Activated T-cell treated with anti-CD3 and anti-CD28 coated beads, Interleukin-2, amount 50 U/mL, for 72 hours (primary cell): ENCODE results near the gene CEP44. TPM values are rescaled to one million over a fixed set of nuclear protein-coding genes. Genes with fewer than 3 reads are reported as not detected.
A peak's percentile ranks its signal among the peaks of the same experiment; 100 is the strongest.
"Not testable (repeated sequence)": the region's sequence is repeated elsewhere in the genome, so short reads cannot be mapped to it uniquely, and the experiment has no call there.

Experiments used
- ATAC-seq, 2 donors: fragments of 150-1000 bp; cut with Tn5 transposase; replicated peaks in 1 of 2; 2 replicates each; pipeline ENCODE4 v1.10.0; 2021; ENCODE audit warnings: moderate library complexity in 2 of 2, mild to moderate bottlenecking in 1 of 2
- DNase-seq, 2 donors: peaks; one replicate each; pipeline ENCODE4 v3.0.0; 2021 to 2022; ENCODE audit warnings: mixed read lengths in 1 of 2
- H3K27ac Mint-ChIP-seq: one replicate; pipeline ENCODE4 v1.8.0; 2022; ENCODE audit warnings: mild to moderate bottlenecking, moderate library complexity, mixed read lengths
- H3K27me3 Mint-ChIP-seq: one replicate; pipeline ENCODE4 v1.8.0; 2022; ENCODE audit warnings: low read depth, mixed read lengths
- H3K36me3 Mint-ChIP-seq, 2 donors: one replicate each; pipeline ENCODE4 v1.8.0; 2022; ENCODE audit warnings: mixed read lengths in 2 of 2, mild to moderate bottlenecking in 1 of 2; ENCODE audit not compliant: insufficient read depth in 2 of 2
- H3K4me1 Mint-ChIP-seq: one replicate; pipeline ENCODE4 v1.8.0; 2022; ENCODE audit warnings: low read depth, mixed read lengths
- H3K4me3 Mint-ChIP-seq, 2 donors: one replicate each; pipeline ENCODE4 v1.8.0; 2022; ENCODE audit warnings: mild to moderate bottlenecking in 2 of 2, mixed read lengths in 2 of 2, moderate library complexity in 2 of 2
- H3K9me3 Mint-ChIP-seq, 2 donors: one replicate each; pipeline ENCODE4 v1.8.0; 2022; ENCODE audit warnings: mixed read lengths in 2 of 2
- total RNA-seq, 2 donors: library from RNA; stranded (reverse); gene quantifications; one replicate each; pipeline ENCODE4 v1.2.3, GENCODE V29; 2022

Gene CEP44
- total RNA-seq, 2 donors from 2014 or later = 29.7 to 33.5 TPM

DNA sequence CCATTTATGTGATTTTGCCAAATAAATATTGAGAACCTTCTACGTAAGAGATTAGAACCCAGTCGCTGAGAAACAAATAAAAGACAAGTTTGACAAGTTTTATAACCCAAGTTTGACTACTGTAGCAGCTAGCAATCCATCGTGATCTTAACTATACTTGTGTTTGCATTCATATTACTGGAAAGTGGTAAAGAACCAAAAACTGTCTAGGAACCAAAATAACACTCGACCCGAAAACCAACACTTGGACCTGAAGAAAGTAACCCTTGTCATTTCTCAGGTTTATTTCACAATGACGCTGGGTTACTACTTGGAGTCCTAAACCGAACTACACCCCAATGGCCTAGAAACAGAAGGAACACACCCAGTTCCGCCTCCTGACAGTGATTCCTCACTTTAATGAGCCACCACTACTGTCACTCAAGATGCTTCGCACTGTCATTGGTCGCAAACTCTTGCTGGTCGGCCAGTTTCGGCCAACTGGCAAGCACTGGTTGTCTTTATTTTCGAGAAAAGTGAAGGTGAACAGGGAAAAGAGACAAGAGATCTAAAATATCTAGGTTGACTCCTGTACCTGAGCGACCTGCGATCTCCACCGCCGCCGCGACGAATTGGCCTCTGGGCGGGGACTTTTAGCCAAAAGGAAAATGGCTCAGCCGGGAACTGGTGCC lies 740 bp upstream of the CEP44 start:
- H3K4me1 Mint-ChIP-seq = peaks cover 72% of the 10 kb centered on the region
- ATAC-seq = peak; percentile 98
- DNase-seq = peak; percentile 75 to 82
- peaks cover 0 to 2% of the 10 kb centered on the region in 2 donors for H3K9me3 Mint-ChIP-seq
- H3K27me3 Mint-ChIP-seq = no peaks in the 10 kb centered on the region
- peaks cover 5 to 6% of the 10 kb centered on the region in 2 donors for H3K36me3 Mint-ChIP-seq
- peak overlapping the region; percentile 98 for H3K27ac Mint-ChIP-seq
- H3K4me3 Mint-ChIP-seq = peak overlapping the region; percentile 90 to 99

DNA sequence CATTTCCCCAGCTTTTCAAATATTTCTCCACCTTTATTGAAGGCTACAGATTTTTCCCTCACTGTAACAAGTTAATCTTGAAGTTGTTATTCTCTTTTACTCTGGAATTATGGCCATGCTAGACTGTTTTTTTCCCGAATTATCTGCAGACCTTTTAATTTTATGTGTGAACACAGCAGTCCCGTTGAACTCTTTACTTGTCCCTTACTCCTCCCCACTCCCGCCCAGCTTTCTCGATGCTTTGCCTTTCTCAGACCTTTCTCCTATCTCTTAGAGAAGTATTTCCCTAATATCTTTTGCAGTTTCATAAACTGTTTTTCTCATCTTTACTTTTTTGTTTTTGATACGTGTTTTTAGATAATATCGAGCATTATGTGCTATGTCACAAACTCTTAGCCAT lies 776 bp downstream of the CEP44 start:
- Mint-ChIP-seq H3K4me3 (peak overlapping the region; percentile 90 to 99), H3K36me3 (peaks cover 4 to 5% of the 10 kb centered on the region in 2 donors), H3K4me1 (peaks cover 57% of the 10 kb centered on the region), H3K27ac (peak overlapping the region; percentile 98), H3K27me3 (no peaks in the 10 kb centered on the region), H3K9me3 (no peaks in the 10 kb centered on the region)
- DNase-seq = no peak
- no peak for ATAC-seq

DNA sequence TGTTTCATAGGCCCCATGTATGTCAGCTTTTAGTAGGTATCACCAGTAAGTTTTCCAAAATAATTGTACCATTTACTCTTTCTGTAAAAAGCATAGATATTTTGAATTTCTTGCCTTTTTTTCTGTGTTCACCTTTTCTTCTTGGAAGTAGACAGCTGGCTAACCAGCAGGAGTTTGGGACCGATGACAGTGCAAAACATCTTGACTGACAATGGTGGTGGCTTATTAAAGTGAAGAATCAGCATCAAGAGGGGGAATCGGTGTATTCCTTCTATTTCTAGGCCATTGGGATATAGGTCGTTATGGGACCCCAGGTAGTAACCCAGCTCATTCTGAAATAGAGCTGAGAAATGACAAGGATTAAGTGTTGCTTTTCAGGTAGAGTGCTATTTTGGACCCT lies 3.2 kb downstream of the CEP44 start:
- Mint-ChIP-seq H3K4me3 (no peak overlapping the region), H3K27ac (no peak overlapping the region), H3K9me3 (peaks cover 0 to 4% of the 10 kb centered on the region in 2 donors), H3K36me3 (peaks cover 3 to 7% of the 10 kb centered on the region in 2 donors), H3K27me3 (no peaks in the 10 kb centered on the region), H3K4me1 (peaks cover 33% of the 10 kb centered on the region)
- ATAC-seq (no peak), DNase-seq (no peak)

DNA sequence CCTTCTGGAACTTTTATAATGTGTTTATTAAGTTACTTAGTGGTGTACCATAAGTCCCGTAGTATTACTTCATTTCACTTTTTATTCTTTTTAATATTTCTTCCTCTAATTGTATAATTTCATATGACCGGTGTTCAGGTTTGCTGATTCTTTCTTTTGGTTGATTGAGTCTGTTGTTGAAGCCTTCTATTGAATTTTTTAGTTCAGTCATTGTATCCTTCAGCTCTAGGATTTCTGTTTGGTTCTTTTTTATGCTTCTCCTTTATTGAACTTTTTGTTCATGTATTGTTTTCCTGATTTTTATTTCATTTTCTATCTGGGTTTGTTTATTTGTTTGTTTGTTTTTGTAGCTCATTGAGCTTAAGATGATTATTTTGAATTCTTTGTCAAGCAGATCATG lies 8.8 kb downstream of the CEP44 start:
- Mint-ChIP-seq H3K27ac (no peak overlapping the region), H3K4me1 (peaks cover 9% of the 10 kb centered on the region), H3K27me3 (no peaks in the 10 kb centered on the region), H3K9me3 (peaks cover 1 to 9% of the 10 kb centered on the region in 2 donors), H3K36me3 (peaks cover 16 to 17% of the 10 kb centered on the region in 2 donors), H3K4me3 (no peak overlapping the region)
- DNase-seq (no peak), ATAC-seq (no peak)

DNA sequence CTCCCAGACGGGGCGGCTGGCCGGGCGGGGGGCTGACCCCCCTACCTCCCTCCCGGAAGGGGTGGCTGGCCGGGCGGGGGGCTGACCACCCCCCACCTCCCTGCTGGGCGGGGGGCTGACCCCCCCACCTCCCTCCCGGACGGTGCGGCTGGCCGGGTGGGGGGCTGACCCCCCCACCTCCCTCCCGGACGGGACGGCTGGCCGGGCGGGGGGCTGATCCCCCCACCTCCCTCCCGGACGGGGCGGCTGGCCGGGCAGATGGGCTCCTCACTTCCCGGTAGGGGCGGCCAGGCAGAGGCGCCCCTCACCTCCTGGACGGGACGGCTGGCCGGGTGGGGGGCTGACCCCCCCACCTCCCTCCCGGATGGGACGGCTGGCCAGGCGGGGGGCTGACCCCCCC lies 10.9 kb downstream of the CEP44 start:
- ATAC-seq, DNase-seq, H3K9me3 Mint-ChIP-seq, H3K4me1 Mint-ChIP-seq, H3K4me3 Mint-ChIP-seq, H3K27me3 Mint-ChIP-seq, H3K27ac Mint-ChIP-seq: not testable (repeated sequence)
- peaks cover 16 to 23% of the 10 kb centered on the region in 2 donors for H3K36me3 Mint-ChIP-seq

DNA sequence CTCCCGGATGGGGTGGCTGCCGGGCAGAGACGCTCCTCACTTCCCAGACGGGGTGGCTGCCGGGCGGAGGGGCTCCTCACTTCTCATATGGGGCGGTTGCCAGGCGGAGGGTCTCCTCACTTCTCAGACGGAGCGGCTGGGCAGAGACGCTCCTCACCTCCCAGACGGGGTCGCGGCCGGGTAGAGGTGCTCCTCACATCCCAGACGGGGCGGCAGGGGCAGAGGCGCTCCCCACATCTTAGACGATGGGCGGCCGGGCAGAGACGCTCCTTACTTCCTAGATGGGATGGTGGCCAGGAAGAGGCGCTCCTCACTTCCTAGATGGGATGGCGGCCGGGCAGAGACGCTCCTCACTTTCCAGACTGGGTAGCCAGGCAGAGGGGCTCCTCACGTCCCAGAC lies 11.4 kb downstream of the CEP44 start:
- H3K27ac Mint-ChIP-seq, H3K27me3 Mint-ChIP-seq, H3K4me3 Mint-ChIP-seq, DNase-seq, ATAC-seq, H3K4me1 Mint-ChIP-seq, H3K9me3 Mint-ChIP-seq: not testable (repeated sequence)
- H3K36me3 Mint-ChIP-seq = peaks cover 16 to 28% of the 10 kb centered on the region in 2 donors

DNA sequence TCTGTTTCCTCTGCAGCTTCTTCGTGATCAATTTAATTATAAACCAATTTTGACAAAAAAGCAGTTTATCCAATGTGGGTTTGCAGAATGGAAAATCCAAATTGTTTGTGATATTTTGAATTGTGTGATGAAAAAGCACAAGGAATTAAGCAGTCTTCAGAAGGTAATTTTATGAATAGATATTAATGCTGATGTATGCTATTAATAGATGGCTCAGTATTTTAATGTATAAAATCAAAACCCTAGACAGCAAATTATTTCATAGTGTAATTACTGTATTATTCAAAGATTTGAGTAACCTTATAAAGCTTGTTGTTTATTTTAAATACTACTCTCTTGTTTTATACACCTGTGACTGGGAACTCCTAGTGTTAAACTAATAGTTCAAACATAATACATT lies 20.0 kb downstream of the CEP44 start:
- Mint-ChIP-seq H3K4me1 (no peaks in the 10 kb centered on the region), H3K9me3 (no peaks in the 10 kb centered on the region), H3K4me3 (no peak overlapping the region), H3K36me3 (peaks cover 3 to 26% of the 10 kb centered on the region in 2 donors), H3K27ac (no peak overlapping the region), H3K27me3 (no peaks in the 10 kb centered on the region)
- ATAC-seq (no peak), DNase-seq (no peak)

DNA sequence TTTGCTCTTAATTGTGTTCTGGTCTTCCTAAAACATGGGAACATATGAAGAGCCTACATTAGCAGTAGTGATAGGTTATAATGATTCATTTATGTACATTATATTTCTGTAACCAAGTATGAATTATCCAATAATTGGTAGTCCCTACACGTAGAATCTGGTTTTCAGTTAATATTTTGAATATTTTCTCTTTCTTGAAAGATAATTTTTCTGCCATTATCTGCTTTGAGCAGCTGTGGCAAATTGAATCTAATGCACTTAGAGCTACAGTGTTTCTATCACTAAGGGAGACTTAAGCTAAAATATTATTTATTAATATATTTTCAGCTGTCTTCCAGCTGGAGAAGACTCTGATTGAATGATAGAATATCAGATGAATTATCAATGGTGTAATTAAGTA lies 21.0 kb downstream of the CEP44 start:
- no peak for ATAC-seq
- H3K9me3 Mint-ChIP-seq = no peaks in the 10 kb centered on the region
- no peaks in the 10 kb centered on the region for H3K4me1 Mint-ChIP-seq
- no peaks in the 10 kb centered on the region for H3K27me3 Mint-ChIP-seq
- no peak overlapping the region for H3K27ac Mint-ChIP-seq
- DNase-seq = no peak
- peaks cover 3 to 22% of the 10 kb centered on the region in 2 donors for H3K36me3 Mint-ChIP-seq
- H3K4me3 Mint-ChIP-seq = no peak overlapping the region

DNA sequence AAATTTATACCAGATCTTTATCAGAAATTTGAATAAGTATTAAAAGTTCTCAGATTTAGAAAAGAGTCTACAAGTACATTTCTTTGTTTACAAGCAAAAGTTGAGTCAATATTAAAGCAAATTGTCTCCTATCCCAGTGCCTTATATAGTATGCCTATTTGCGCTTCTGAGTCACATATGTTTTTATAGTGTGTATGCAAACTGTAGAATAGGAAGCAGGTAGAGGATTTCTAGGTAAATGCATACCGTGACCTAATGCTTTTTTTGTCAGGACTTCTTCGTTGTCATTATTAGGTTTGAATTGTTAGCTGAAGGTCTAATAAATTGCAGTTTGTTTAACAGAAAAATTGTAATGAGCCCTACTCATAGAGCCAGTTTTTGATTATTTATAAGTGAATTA lies 22.2 kb downstream of the CEP44 start:
- Mint-ChIP-seq H3K27ac (no peak overlapping the region), H3K9me3 (no peaks in the 10 kb centered on the region), H3K27me3 (no peaks in the 10 kb centered on the region), H3K4me3 (no peak overlapping the region), H3K4me1 (no peaks in the 10 kb centered on the region), H3K36me3 (peaks cover 3 to 18% of the 10 kb centered on the region in 2 donors)
- DNase-seq (no peak), ATAC-seq (no peak)

DNA sequence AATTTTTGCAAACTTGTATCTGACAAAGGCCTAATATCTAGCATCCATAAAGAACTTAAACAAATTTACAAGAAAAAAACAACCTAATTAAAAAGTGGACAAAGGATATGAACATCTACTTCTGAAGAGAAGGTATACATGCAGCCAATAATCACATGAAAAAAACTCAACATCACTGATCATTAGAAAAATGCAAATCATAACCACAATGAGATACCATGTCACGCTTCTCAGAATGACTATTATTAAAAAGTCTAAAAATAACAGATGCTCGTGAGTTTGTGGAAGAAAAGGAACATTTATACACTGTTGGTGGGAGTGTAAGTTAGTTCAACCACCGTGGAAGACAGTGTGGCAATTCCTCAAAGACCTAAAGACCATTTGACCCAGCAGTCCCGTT lies 24.0 kb downstream of the CEP44 start:
- H3K4me1 Mint-ChIP-seq = no peaks in the 10 kb centered on the region
- H3K36me3 Mint-ChIP-seq = peaks cover 3 to 15% of the 10 kb centered on the region in 2 donors
- no peaks in the 10 kb centered on the region for H3K27me3 Mint-ChIP-seq
- H3K4me3 Mint-ChIP-seq = no peak overlapping the region
- no peak overlapping the region for H3K27ac Mint-ChIP-seq
- H3K9me3 Mint-ChIP-seq = no peaks in the 10 kb centered on the region
- ATAC-seq (no peak), DNase-seq (no peak)

DNA sequence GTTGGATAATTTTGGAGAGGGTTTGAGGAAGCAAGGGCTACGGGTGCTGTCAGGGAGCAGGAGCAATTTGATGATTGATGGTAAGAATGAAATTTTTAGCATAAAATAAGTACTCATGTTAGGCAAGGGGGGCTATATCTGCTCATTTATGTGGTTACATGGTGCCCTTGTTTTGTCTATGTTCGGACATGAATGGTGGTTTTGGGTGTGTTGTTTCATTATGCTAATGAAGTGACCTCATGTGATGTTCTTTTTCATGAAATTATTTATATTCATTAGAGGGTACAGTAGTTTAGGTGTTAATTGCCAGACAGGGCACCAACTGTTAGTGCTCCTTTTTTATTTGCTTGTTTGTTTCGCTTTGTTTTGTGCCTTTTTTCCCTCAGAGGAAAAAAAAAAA lies 29.3 kb downstream of the CEP44 start:
- no peak for ATAC-seq
- Mint-ChIP-seq H3K27me3 (no peaks in the 10 kb centered on the region), H3K27ac (peak overlapping the region; percentile 47)

DNA sequence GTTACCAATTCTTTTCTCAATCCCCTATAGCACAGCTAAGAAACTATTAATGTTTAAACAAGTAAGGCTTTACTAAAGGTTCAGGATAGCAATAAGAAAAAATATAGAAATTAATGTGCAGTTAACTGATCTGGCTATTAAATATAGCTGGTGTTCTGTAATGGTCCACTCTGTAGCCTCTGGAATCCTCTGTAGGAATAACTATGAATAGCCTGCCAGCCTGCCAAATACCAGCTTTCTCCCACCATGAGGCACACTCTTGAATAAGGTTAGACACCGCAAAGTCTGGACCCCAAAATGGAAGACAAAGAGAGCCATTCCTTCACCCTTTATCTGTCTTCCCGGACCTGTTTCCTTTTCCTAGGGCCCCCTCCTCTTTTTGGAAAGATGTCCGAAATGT lies 30.6 kb downstream of the CEP44 start:
- Mint-ChIP-seq H3K4me3 (no peak overlapping the region), H3K4me1 (no peaks in the 10 kb centered on the region), H3K9me3 (no peaks in the 10 kb centered on the region), H3K27ac (no peak overlapping the region), H3K36me3 (peaks cover 0 to 9% of the 10 kb centered on the region in 2 donors), H3K27me3 (no peaks in the 10 kb centered on the region)
- ATAC-seq (no peak), DNase-seq (no peak)

More for the DNA sequence above, 29.3 kb downstream of the CEP44 start:
- H3K36me3 Mint-ChIP-seq = peaks cover 0 to 7% of the 10 kb centered on the region in 2 donors
- no peaks in the 10 kb centered on the region for H3K4me1 Mint-ChIP-seq
- H3K4me3 Mint-ChIP-seq = no peak overlapping the region
- no peaks in the 10 kb centered on the region for H3K9me3 Mint-ChIP-seq
- no peak for DNase-seq

DNA sequence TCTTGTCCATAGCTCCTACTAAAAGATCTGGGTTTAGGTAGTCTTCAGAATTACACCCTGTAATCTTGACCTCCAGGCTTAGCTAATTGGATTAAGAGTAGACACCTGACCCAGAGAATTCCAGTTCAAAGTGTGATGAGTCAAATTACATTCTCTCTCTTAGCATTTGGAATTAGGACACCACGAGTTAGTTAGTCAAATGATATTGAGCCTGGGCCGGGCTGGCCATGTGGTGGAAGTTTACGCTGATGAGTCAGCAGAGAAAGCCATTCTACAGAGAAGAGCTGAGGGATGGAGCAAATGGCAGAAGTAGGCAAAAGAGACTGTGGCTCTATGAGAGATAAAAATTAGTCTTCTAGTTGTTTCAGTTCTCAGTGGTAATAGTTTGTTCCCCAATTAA lies 31.1 kb downstream of the CEP44 start:
- Mint-ChIP-seq H3K36me3 (peaks cover 0 to 9% of the 10 kb centered on the region in 2 donors), H3K9me3 (no peaks in the 10 kb centered on the region), H3K4me3 (no peak overlapping the region), H3K27ac (no peak overlapping the region), H3K4me1 (no peaks in the 10 kb centered on the region), H3K27me3 (no peaks in the 10 kb centered on the region)
- DNase-seq (no peak), ATAC-seq (no peak)

DNA sequence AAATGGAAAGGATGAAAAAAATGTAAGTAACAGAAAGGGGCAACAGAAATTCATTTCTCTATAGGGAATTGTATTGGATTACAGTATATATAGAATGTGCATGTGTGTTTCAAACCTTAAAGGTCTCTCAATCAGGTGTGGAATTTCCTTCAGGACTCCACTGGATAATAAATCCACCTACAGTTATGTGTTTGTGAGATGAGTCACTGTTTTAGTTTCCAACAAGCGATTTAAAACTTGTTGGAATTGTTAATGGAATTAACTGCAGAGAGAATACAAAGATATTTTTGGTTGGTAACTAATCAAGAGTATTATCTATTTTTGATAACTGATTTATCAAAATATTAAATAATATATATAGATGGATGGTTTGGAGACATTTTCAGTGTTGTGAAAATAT lies 32.8 kb downstream of the CEP44 start:
- Mint-ChIP-seq H3K4me1 (no peaks in the 10 kb centered on the region), H3K36me3 (peaks cover 0 to 9% of the 10 kb centered on the region in 2 donors), H3K4me3 (no peak overlapping the region), H3K9me3 (no peaks in the 10 kb centered on the region), H3K27ac (no peak overlapping the region), H3K27me3 (no peaks in the 10 kb centered on the region)
- ATAC-seq (no peak), DNase-seq (no peak)
